ENCODE data around the gene TNFAIP3.
"Not testable (repeated sequence)": the region's sequence is repeated elsewhere in the genome, so short reads cannot be mapped to it uniquely, and the experiment has no call there.

TNFAIP3 gene

DNA sequence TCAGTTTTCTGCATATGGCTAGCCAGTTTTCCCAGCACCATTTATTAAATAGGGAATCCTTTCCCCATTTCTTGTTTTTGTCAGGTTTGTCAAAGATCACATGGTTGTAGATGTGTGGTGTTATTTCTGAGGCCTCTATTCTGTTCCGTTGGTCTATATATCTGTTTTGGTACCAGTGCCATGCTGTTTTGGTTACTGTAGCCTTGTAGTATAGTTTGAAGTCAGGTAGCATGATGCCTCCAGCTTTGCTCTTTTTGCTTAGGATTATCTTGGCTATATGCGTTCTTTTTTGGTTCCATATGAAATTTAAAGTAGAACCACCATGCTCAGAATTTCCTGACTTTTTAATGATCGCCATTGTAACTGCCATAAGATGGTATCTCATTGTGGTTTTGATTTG, 19.2 kb downstream of the TNFAIP3 start:
- Histone ChIP-seq H3K36me3 (ENCODE audit: insufficient read depth, low read length) (peaks cover 14% of the 10 kb centered on the region), H3K4me1 (ENCODE audit: control insufficient read depth, insufficient read depth, low read length, unreplicated experiment) (peaks cover 24% of the 10 kb centered on the region)
- not testable (repeated sequence) for H3K79me2 ChIP-seq (ENCODE audit: control insufficient read depth, insufficient read depth, low read length, unreplicated experiment); H3K27me3 ChIP-seq (ENCODE audit: insufficient read depth, low read length); H3K4me3 ChIP-seq (ENCODE audit: low read depth, low read length); H3K27ac ChIP-seq (ENCODE audit: low read depth, low read length); H2AFZ ChIP-seq (ENCODE audit: low read length, unreplicated experiment)

DNA sequence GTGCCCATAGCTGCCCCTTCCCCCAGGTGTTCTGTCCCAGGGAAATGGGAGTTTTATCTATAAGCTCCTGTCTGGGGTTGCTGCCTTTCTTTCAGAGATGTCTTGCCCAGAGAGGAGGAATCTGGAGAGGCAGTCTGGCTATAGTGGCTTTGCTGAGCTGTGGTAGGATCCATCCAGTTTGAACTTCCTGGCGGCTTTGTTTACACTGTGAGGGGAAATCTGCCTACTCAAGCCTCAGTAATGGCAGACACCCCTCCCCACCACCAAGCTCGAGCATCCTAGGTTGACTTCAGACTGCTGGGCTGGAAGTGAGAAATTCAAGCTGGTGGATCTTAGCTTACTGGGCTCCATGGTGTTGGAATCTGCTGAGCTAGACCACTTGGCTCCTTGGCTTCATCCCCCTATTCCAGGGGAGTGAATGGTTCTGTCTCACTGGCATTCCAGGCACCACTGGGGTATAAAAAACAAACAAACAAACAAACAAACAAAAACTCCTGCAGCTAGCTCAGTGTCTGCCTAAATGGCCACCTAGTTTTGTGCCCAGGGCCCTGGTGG, 24.0 kb downstream of the TNFAIP3 start:
- H2AFZ ChIP-seq (ENCODE audit: low read length, unreplicated experiment), result no peak overlapping the region
- H3K4me1 ChIP-seq (ENCODE audit: control insufficient read depth, insufficient read depth, low read length, unreplicated experiment), result peaks cover 35% of the 10 kb centered on the region
- H3K79me2 ChIP-seq (ENCODE audit: control insufficient read depth, insufficient read depth, low read length, unreplicated experiment), result no peaks in the 10 kb centered on the region
- H3K27ac ChIP-seq (ENCODE audit: low read depth, low read length), result no peak overlapping the region
- no peaks in the 10 kb centered on the region for H3K27me3 ChIP-seq (ENCODE audit: insufficient read depth, low read length)
- no peak overlapping the region for H3K4me3 ChIP-seq (ENCODE audit: low read depth, low read length)
- H3K36me3 ChIP-seq (ENCODE audit: insufficient read depth, low read length), result no peaks in the 10 kb centered on the region

DNA sequence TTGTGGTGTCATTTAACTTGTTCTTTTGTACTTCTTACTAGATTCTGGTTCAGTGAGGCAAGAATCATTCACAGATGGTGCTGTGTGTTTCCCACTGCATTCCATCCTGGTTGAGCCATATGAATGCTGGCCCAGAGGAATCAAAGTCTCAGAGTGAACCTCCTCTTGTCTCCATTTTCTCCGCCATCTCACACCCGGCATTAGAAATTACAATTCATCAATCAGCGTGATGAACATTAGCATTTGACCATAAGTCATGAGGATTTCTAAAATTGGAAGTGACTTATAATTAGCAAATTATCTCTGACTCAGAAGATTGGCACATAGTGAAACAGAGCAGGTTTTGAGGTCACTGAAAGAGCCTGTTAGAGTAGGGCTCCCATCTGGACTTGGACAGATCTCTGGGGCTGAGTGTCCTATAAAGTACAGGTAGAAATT, 25.2 kb downstream of the TNFAIP3 start:
- Histone ChIP-seq H3K79me2 (ENCODE audit: control insufficient read depth, insufficient read depth, low read length, unreplicated experiment) (no peaks in the 10 kb centered on the region), H3K4me1 (ENCODE audit: control insufficient read depth, insufficient read depth, low read length, unreplicated experiment) (peaks cover 35% of the 10 kb centered on the region), H3K27ac (ENCODE audit: low read depth, low read length) (peak overlapping the region; percentile 47), H3K36me3 (ENCODE audit: insufficient read depth, low read length) (no peaks in the 10 kb centered on the region), H3K4me3 (ENCODE audit: low read depth, low read length) (no peak overlapping the region), H3K27me3 (ENCODE audit: insufficient read depth, low read length) (no peaks in the 10 kb centered on the region), H2AFZ (ENCODE audit: low read length, unreplicated experiment) (no peak overlapping the region)

DNA sequence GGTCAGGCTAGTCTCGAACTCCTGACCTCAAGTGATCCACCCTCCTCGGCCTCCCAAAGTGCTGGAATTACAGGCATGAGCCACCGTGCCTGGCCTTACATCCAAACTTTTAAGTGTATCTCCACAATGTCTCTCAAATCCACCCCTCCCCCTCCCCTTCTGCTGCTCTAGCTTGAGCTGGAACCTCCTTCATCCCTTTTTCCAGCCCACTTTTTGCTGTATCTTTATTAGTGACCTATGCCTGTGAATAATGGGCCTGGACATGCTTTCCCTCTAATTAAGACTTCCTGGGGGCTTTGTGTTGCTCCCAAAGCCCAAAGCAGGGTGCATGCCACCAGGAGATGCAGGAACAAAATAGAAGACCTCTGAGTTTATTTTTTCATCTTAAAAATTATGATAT, 26.1 kb downstream of the TNFAIP3 start:
- Histone ChIP-seq H3K27me3 (ENCODE audit: insufficient read depth, low read length) (no peaks in the 10 kb centered on the region), H3K79me2 (ENCODE audit: control insufficient read depth, insufficient read depth, low read length, unreplicated experiment) (no peaks in the 10 kb centered on the region), H3K36me3 (ENCODE audit: insufficient read depth, low read length) (no peaks in the 10 kb centered on the region), H2AFZ (ENCODE audit: low read length, unreplicated experiment) (no peak overlapping the region), H3K27ac (ENCODE audit: low read depth, low read length) (peak overlapping the region; percentile 73), H3K4me3 (ENCODE audit: low read depth, low read length) (no peak overlapping the region), H3K4me1 (ENCODE audit: control insufficient read depth, insufficient read depth, low read length, unreplicated experiment) (peaks cover 35% of the 10 kb centered on the region)

DNA sequence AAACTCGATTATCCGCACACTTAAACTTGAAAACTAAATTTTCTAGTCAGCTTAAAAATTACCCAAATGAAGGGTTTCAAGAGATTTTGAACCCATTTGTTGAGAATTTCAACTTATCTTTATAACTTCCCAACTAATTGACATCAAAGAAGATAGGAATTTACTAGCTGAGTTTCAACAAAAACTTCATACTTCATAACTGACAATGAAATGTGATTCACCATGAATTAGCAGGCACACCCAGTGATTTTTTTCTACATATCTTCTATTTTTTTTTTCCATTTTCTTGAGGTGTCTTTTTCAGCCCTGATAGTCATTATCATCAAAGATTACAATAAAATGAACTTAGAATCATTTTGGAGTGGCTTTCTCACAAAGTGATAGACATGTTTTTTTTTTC, 26.7 kb downstream of the TNFAIP3 start:
- Histone ChIP-seq H3K79me2 (ENCODE audit: control insufficient read depth, insufficient read depth, low read length, unreplicated experiment) (no peaks in the 10 kb centered on the region), H2AFZ (ENCODE audit: low read length, unreplicated experiment) (no peak overlapping the region), H3K27ac (ENCODE audit: low read depth, low read length) (peak overlapping the region; percentile 73), H3K36me3 (ENCODE audit: insufficient read depth, low read length) (no peaks in the 10 kb centered on the region), H3K27me3 (ENCODE audit: insufficient read depth, low read length) (no peaks in the 10 kb centered on the region), H3K4me1 (ENCODE audit: control insufficient read depth, insufficient read depth, low read length, unreplicated experiment) (peaks cover 35% of the 10 kb centered on the region), H3K4me3 (ENCODE audit: low read depth, low read length) (no peak overlapping the region)

DNA sequence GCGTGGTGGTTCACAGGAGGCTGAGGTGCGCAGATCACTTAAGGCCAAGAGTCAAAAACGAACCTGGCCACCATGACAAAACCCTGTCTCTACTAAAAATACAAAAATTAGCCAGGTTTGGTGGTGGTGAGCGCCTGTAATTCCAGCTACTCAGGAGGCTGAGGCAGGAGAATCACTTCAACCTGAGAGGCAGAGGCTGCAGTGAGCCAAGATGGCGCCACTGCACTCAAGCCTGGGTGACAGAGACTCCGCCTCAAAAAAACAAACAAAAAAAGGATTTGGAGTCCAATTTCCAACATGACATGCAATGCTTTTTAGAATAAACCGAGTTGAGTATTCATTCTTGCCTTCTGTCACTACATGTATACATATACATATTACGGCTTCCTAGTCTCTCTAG, 27.3 kb downstream of the TNFAIP3 start:
- H3K27ac ChIP-seq (ENCODE audit: low read depth, low read length), result peak overlapping the region; percentile 73
- H2AFZ ChIP-seq (ENCODE audit: low read length, unreplicated experiment); H3K79me2 ChIP-seq (ENCODE audit: control insufficient read depth, insufficient read depth, low read length, unreplicated experiment); H3K4me3 ChIP-seq (ENCODE audit: low read depth, low read length); H3K27me3 ChIP-seq (ENCODE audit: insufficient read depth, low read length); H3K36me3 ChIP-seq (ENCODE audit: insufficient read depth, low read length): not testable (repeated sequence)
- H3K4me1 ChIP-seq (ENCODE audit: control insufficient read depth, insufficient read depth, low read length, unreplicated experiment), result peaks cover 35% of the 10 kb centered on the region

DNA sequence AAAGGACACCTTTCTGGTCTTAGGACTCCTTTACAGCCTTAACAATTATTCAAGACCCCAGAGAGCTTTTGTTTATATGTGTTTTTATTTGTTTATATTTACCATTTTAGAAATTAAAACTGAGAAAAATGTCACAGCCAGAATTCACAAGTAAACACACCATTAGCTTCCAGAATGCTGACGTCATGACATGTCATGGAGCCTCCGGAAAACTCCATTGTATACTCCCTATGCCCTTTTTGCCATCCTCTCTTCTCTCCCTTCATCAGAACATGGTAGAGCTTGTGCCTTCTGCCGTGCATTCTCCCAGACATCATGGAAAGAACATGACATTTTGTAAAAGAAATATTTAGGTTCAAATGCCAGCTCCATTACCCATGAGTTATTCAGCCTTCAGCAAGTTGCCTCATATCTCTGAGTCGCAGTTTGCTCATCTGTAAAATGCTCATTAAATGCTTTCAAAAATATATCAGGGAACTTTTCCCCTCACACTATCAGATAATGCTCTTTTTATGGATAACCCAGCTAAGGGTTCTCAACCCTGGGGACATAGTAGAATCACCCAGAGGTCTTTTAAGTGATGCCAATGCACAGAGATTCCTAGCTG, 27.8 kb downstream of the TNFAIP3 start:
- Histone ChIP-seq H2AFZ (ENCODE audit: low read length, unreplicated experiment) (peak overlapping the region; percentile 6), H3K4me1 (ENCODE audit: control insufficient read depth, insufficient read depth, low read length, unreplicated experiment) (peaks cover 35% of the 10 kb centered on the region), H3K27me3 (ENCODE audit: insufficient read depth, low read length) (no peaks in the 10 kb centered on the region), H3K4me3 (ENCODE audit: low read depth, low read length) (no peak overlapping the region), H3K27ac (ENCODE audit: low read depth, low read length) (peak overlapping the region; percentile 73), H3K36me3 (ENCODE audit: insufficient read depth, low read length) (no peaks in the 10 kb centered on the region), H3K79me2 (ENCODE audit: control insufficient read depth, insufficient read depth, low read length, unreplicated experiment) (no peaks in the 10 kb centered on the region)

DNA sequence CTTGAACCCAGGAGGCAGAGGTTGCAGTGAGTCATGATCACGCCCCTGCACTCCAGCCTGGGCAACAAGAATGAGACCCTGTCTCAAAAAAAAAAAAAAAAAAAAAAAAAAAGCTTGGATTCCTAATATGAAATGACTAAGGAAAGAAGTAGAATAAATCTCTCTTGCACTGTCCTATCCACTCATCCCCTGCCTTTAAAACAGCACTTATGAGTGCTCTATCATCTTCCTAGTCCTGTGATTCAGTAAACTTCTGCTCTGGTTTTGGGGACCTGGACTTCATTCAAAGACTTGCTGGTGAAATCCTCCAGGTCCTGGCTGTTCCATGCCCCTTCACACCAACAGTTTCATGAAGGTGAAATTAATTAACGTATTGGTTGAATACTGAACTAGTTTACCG, 29.6 kb downstream of the TNFAIP3 start:
- Histone ChIP-seq H3K4me3 (ENCODE audit: low read depth, low read length) (no peak overlapping the region), H3K79me2 (ENCODE audit: control insufficient read depth, insufficient read depth, low read length, unreplicated experiment) (no peaks in the 10 kb centered on the region), H3K4me1 (ENCODE audit: control insufficient read depth, insufficient read depth, low read length, unreplicated experiment) (peaks cover 35% of the 10 kb centered on the region), H2AFZ (ENCODE audit: low read length, unreplicated experiment) (no peak overlapping the region), H3K36me3 (ENCODE audit: insufficient read depth, low read length) (no peaks in the 10 kb centered on the region), H3K27ac (ENCODE audit: low read depth, low read length) (no peak overlapping the region), H3K27me3 (ENCODE audit: insufficient read depth, low read length) (no peaks in the 10 kb centered on the region)

DNA sequence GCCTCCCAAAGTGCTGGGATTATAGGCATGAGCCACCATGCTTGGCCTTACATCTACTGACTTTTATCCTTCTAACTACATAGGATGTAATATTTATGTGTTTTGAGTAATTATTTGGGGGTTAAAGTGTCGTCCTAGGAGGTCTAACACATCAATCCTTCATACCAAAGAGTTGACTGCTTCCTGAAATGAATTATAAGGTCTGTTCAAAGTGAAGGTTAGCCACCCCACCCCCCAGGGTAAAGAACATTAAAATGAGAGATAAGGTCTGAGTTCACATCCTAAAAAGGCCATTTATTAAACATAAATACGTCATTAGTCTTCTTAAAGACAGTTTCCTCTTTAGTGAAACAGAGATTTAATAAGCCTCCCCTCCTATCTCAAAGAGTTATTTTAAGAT, 33.8 kb downstream of the TNFAIP3 start:
- H3K79me2 ChIP-seq (ENCODE audit: control insufficient read depth, insufficient read depth, low read length, unreplicated experiment), result no peaks in the 10 kb centered on the region
- no peak overlapping the region for H2AFZ ChIP-seq (ENCODE audit: low read length, unreplicated experiment)
- no peak overlapping the region for H3K4me3 ChIP-seq (ENCODE audit: low read depth, low read length)
- no peaks in the 10 kb centered on the region for H3K27me3 ChIP-seq (ENCODE audit: insufficient read depth, low read length)
- no peak overlapping the region for H3K27ac ChIP-seq (ENCODE audit: low read depth, low read length)
- no peaks in the 10 kb centered on the region for H3K4me1 ChIP-seq (ENCODE audit: control insufficient read depth, insufficient read depth, low read length, unreplicated experiment)
- H3K36me3 ChIP-seq (ENCODE audit: insufficient read depth, low read length), result no peaks in the 10 kb centered on the region

DNA sequence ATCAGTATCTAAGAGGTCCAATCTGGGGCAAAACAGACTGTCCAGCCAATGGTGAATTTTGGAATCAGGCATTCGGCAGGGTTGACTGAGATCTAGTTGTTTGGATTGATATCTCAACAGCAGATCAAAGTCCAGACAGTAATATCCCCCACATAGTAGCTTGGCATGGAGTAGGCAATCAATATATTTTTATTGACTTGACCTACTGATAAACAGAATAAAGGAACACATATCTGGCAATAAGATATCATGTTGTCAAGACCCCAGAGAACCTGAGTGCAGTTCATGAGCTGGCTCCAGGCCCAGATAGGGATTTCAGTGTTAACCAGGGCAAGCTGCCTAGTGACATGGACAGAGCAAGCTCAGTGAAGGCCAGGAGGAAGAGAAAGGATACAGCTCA, 34.4 kb downstream of the TNFAIP3 start:
- Histone ChIP-seq H3K79me2 (ENCODE audit: control insufficient read depth, insufficient read depth, low read length, unreplicated experiment) (no peaks in the 10 kb centered on the region), H3K27me3 (ENCODE audit: insufficient read depth, low read length) (no peaks in the 10 kb centered on the region), H3K4me1 (ENCODE audit: control insufficient read depth, insufficient read depth, low read length, unreplicated experiment) (no peaks in the 10 kb centered on the region)

DNA sequence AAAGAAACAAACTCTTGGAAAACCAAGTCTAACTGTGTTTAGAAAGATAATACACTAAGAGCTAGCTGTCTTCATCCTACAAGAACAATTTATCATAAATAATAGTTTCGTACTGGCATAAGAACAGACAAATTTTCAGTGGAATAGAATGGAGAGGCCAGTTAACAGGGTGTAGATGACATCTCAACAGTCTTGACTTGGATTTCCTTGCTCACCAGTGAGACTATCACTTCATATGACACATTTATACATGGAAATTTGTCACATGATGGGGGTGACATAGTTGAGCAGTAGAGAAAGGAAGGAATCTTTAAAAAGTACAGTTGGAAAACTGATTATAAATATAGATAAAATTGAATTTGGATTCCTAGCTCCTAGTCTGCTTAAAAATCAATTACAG, 35.6 kb downstream of the TNFAIP3 start:
- no peaks in the 10 kb centered on the region for H3K79me2 ChIP-seq (ENCODE audit: control insufficient read depth, insufficient read depth, low read length, unreplicated experiment)
- no peak overlapping the region for H2AFZ ChIP-seq (ENCODE audit: low read length, unreplicated experiment)
- no peak overlapping the region for H3K27ac ChIP-seq (ENCODE audit: low read depth, low read length)
- no peaks in the 10 kb centered on the region for H3K36me3 ChIP-seq (ENCODE audit: insufficient read depth, low read length)
- H3K4me1 ChIP-seq (ENCODE audit: control insufficient read depth, insufficient read depth, low read length, unreplicated experiment), result no peaks in the 10 kb centered on the region
- no peaks in the 10 kb centered on the region for H3K27me3 ChIP-seq (ENCODE audit: insufficient read depth, low read length)
- H3K4me3 ChIP-seq (ENCODE audit: low read depth, low read length), result no peak overlapping the region

More for the DNA sequence above, 34.4 kb downstream of the TNFAIP3 start:
- no peak overlapping the region for H3K4me3 ChIP-seq (ENCODE audit: low read depth, low read length)
- H2AFZ ChIP-seq (ENCODE audit: low read length, unreplicated experiment), result no peak overlapping the region
- H3K36me3 ChIP-seq (ENCODE audit: insufficient read depth, low read length), result no peaks in the 10 kb centered on the region
- H3K27ac ChIP-seq (ENCODE audit: low read depth, low read length), result no peak overlapping the region
